Activated gamma-delta T cell treated with Interleukin-2 at 50 U/mL for 16 hours (primary cell): ENCODE results near the gene TTC23L.

Source experiments
- DNase-seq: peaks from one replicate; pipeline ENCODE4 v3.0.0-alpha.2; 2020

TTC23L gene

DNA sequence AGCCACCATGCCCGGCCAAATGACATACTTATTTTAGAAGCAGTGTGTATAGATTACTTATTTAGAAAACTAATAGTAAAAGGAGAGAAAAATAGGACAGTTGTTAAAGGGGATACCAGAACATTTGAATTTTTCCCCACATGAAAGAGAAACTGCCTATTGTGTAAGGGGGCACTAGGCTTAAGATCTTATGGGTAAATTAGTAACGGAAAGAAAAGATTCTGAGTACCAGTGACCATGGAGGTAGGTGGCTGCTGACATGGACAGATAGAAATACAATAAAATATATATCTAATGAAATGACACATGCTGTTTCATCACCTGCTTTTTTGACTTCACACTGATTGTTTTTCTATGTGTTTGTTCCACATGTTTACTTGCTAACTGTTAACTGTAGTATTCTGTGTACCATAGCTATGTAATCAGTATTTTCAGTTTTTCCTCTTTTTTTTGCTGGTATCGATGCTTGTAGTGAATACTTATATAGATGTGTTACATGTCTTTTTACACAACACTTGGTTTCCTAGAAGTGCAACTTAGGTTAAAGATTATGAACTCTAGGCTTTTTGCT lies 87.4 kb downstream of the TTC23L start:
- no peak for DNase-seq

DNA sequence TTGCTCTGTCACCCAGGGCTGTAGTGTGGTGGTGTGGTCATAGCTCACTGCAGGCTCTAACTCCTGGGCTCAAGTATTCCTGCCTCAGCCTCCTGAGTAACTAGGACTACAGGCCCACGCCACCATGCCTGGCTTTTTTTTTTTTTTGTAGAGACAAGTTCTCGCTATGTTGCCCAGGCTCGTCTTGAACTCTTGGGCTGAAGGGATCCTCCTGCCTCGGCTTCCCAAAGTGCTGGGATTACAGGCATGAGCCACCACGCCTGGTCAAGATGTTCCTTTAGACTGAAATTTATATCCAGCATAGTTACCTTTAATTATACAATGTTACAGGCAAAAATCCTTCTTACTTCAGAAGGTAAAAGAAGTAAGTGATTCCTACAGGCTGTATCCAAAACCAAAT lies 88.8 kb downstream of the TTC23L start:
- DNase-seq, result no peak

DNA sequence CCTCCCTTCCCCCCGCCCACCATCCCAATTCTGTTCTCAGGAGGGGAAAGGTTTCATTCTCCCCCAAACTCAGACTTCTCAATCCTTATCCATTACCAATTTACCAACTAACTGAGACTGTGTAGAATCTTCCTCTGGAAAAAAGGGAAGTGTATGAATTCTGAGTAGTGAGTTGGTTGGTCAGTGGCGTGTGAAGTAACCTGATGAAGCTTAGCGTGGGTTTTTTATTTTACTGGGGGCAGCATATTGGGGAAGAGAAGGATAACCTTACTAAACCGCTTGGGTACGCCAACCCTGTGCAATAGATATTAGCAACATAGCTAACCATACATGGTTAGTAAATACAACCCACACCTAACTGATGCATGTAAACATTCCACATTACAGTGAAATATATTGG lies 89.3 kb downstream of the TTC23L start:
- no peak for DNase-seq

DNA sequence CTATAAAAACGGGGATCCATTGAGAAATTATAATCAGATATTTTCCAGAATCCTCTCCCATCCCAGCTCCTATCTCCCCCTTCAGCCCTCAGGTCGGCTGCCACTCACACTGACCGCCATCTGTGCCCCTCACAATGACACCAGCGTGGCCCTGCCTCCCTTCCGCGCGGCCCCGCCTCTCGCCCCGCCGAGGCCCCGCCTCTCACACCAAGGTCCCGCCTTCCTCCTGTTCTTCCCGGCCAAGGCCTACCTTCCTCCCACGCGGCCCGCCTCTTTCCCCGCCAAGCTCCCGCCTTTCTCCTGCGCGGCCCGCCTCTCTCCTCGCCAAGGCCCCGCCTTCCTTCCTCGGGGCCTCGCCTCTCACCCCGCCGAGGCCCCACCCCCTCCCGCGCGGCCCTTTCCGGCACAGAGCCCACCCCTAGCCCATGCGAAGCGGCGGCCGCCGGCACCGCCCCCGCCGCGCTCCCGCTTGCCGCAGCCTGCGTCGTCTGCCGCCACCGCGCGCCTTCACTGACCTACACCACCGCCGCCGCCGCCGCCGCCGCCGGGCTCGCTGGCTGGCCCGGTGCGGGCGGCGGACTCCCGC lies 90.3 kb downstream of the TTC23L start, which contains the start of gene DNAJC21:
Gene DNAJC21, plus strand, starts transcription at position 426 of the 586 bp plus-strand sequence. CDS start 261 bp downstream, outside the sequence.
- peak; percentile 96 for DNase-seq

DNA sequence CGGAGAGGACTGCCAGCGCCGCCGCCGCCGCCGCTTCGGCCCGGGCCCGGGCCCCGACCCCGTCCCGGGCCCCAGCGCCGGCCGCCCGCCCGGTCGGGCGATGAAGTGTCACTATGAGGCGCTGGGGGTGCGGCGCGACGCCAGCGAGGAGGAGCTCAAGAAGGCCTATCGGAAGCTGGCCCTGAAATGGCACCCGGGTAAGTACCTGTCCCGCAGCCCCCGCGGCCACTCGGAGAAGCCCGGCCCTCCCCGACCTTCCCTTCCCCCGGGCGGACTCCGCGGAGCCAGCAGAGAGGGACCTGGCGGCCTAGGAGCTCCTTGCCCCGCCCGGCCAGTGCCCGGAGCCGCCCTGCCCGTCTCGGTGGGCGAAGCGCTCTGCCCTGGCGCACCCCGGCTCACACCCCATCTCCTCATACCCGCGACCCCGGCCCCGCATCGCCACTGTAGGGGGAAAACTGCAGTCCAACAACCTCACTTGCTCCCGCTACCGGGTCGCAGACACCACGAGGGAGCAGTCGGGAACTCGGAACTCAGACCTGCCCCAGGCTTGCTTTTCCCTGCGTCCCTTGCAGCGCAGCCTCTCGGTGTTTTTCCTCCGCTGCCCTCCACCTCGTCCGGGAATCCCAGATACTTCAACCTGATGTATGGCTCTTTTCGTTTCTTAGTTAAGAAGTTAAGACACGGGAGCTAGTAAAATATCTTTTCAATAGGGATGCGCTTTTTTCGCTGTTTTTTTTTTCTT lies 90.9 kb downstream of the TTC23L start:
- DNase-seq, result peak; percentile 78

DNA sequence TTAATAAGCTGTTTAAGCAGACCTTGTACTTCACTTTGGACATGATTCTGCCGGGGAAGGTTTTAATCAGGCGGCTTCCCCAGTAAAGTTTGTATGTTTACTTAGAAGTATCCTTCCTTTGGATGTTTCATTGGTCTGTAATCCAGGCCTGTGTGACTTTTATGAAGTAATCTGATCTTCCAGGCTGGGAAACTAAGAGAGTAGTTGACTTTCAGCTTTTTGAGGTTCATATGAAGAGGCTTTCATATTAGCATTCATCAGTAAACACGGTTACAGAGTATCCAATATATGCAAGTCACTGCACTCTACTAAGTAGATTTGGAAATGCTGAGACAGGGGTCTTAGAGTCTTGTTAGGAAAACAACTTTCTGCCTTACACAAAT lies 91.5 kb downstream of the TTC23L start:
- DNase-seq, result no peak

DNA sequence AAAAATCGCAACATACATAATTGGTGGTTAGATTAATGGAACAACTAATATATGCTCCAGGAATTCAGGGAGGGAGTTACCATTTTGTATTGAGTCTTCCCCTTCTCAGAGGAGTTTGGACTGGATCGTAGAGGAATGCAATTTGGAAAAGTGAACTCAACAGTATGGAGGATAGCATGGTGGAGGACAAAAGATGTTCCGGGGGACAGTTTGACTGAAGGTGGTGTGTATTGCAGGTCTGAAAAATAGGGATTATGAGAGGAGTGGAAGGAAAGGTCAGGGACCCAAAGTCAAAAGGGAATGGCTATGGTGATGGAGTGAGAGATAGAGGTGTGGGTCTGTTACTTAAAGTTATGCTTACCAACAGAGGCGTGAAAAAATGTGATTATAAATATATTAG lies 91.9 kb downstream of the TTC23L start:
- DNase-seq, result no peak

DNA sequence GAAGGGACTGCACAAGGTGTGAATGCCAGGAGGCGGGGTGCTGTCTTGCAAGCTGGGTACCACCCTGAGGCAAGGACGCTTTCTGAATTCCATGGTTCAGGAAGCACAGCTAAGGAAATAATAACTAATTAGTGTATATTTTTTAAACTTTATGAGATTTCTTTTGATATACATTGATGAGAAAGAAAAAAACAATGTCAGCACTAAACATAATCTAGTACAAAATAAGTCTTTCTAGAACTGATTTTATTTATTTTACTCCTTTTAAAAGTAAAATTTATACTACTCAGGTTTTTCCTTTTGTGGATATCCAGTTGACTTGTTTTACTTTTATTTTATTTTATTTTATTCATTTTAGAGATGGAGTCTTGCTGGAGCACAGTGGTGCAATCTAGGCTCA lies 94.0 kb downstream of the TTC23L start:
- no peak for DNase-seq

DNA sequence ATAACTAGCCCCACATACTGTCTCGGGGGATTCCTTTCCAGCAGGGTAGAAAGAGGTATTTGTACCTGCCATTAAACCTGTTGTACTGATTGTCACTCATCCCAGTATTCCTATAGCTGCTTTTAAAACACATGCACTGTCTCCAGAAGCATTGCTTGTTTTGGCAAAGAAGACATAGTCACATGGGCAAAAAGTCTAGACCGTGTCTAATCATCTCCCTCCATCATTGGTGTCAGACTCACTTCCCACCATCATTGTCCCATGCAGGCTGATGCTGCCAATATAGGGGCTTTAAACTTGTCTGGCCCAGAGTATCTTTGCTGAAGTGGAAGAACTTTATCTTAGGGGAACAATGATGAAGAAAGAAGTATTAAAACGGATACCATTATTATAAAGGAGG lies 103.0 kb downstream of the TTC23L start:
- no peak for DNase-seq

DNA sequence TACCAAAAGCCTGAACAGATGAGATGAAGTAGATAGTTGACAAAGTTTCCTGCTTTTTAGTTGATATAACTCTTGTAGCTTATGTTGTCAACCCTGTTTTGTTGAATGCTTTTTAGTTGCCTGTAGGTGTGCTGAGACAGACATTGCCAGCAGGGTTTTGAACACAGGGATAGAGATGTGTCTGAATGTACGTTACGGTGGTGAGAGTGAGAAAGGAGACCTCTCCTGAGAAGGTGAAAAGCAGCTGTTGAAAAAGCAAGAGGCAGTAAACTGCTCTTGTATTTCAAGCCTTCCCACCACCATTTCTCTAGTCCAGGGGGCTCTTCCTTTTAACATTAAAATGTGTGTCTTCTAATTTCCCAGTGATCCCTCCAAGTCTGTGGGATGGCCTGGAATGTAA lies 105.1 kb downstream of the TTC23L start:
- no peak for DNase-seq

DNA sequence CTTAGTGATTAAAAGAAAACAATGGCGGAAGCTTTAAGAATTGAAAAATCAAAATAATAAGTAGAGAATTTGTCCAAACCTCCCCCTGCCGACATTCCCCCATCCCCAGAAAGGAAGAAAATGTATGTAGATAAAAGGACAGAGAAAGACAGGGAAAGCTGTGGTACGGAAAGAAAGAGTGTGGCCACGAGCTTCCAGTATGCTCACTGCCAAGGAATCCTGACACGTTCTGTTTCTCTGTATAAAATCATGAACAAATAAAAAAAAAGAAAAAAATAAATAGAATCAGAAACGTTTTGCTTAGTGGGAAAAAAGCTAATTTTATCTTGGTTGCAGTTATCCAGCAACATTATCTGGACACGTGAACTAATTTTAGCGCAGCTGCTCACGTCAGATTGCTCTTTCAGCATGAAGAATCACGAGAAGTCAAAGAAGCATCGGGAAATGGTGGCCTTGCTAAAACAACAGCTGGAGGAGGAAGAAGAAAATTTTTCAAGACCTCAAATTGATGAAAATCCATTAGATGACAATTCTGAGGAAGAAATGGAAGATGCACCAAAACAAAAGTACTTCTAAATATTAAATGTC lies 105.6 kb downstream of the TTC23L start:
- no peak for DNase-seq
